ENCODE results near the gene BCCIP. TPM values are rescaled to one million over a fixed set of nuclear protein-coding genes. Genes with fewer than 3 reads are reported as not detected.

The BCCIP gene
- total RNA-seq, 1 experiment from 2014 or later, result 146 TPM

- in situ Hi-C loops (cut with HindIII; ENCODE audit: low sequenced_read_pairs), result no loop called here
- DNase-seq (ENCODE audit: low spot score), result no peak
These were observed 55.9 kb downstream of the BCCIP start for GRCh38 chr10:125878957-125879835.

DNA sequence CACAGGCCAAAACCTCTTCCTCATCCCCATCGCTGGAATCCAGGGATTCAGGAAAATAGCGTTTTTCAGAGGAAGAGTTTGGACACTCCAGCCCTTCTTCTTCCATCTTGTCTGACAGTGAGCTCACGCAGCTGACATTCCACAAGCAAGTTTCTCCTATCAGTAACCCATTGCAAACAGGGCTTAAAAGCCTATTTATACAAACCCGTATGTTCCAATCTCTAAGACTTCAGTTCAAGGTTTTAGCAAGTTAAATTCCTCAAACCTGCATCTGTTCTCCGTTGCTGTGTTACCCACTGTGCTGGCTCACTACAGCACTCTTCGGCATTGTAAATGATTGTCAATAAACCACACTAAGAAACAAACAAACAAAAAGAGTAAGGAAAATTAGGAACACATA is 57.4 kb downstream of the BCCIP start:
- no peak for DNase-seq (ENCODE audit: low spot score)
- in situ Hi-C loops (cut with HindIII; ENCODE audit: low sequenced_read_pairs), result no loop called here

GRCh38 chr10:125881192-125881591 is 57.8 kb downstream of the BCCIP start, which contains the start of gene DHX32:
TSS of gene DHX32 (minus strand) at chr10:125881292. CDS start at chr10:125880824, 468 bp downstream.
- no peak for DNase-seq (ENCODE audit: low spot score)
- in situ Hi-C loops (cut with HindIII; ENCODE audit: low sequenced_read_pairs), result no loop called here

DNA sequence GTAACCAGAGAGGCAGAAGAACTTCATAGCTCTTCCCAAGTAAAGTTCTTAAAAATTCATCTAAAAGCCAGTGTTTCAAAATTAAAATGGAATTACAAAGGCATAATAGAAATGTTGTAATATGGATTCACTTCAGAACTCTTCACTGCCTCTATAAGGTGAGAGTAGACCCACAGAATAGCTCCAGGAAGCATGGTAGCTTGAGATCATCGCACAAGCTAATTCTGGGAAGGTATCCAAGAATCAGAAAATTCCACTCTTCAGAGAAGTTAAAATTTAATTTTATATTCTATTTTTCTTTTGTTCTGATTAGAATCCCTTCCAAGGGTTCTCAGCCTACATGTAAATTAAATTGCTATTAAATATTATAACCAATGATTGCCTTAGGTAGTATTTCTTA is 59.2 kb downstream of the BCCIP start:
- in situ Hi-C loops (cut with HindIII; ENCODE audit: low sequenced_read_pairs), result no loop called here
- DNase-seq (ENCODE audit: low spot score), result no peak

GRCh38 chr10:125883211-125883610 is 59.9 kb downstream of the BCCIP start:
- in situ Hi-C loops (cut with HindIII; ENCODE audit: low sequenced_read_pairs), result no loop called here
- no peak for DNase-seq (ENCODE audit: low spot score)

Other genes starting within 250 kb of the BCCIP start
- gene TEX36, start 140.4 kb upstream of the BCCIP start, total RNA-seq (2014; rRNA removed; shearing (Covaris generic)), result not detected in 2 replicates
- gene EDRF1, start 103.8 kb upstream of the BCCIP start, total RNA-seq (2014; rRNA removed; shearing (Covaris generic)), result 31.0 and 31.1 TPM in 2 replicates
- not detected in 2 replicates for gene MMP21, start 47.7 kb upstream of the BCCIP start, total RNA-seq (2014; rRNA removed; shearing (Covaris generic))
- 143 and 148 TPM in 2 replicates for gene UROS, start 288 bp upstream of the BCCIP start, total RNA-seq (2014; rRNA removed; shearing (Covaris generic))
- 46.3 and 63.2 TPM in 2 replicates for gene DHX32, start 57.7 kb downstream of the BCCIP start, total RNA-seq (2014; rRNA removed; shearing (Covaris generic))
- 3.1 and 4.8 TPM in 2 replicates for gene FANK1, start 73.0 kb downstream of the BCCIP start, total RNA-seq (2014; rRNA removed; shearing (Covaris generic))

All from G401 (cell line).